DMS114 treated with DMSO at 0.1 percent for 48 hours (cell line): Measurements from ENCODE around the gene MANEA.
"Not testable (repeated sequence)": the region's sequence is repeated elsewhere in the genome, so short reads cannot be mapped to it uniquely, and the experiment has no call there.

Experiments
- DNase-seq: peaks from one replicate; lab custom pipeline; 2025; ENCODE audit not compliant: unreplicated experiment; lab: John Stamatoyannopoulos, UW

MANEA gene

GRCh38 chr6:95577304-95578105 lies at the start of gene MANEA:
Gene MANEA (plus strand): TSS chr6:95577535. CDS start chr6:95586440, 8,905 bp downstream.
- peak; percentile 35 for DNase-seq

- no peak for DNase-seq
These were observed 47.6 kb upstream of the MANEA start for GRCh38 chr6:95529762-95530161.

- no peak for DNase-seq
These were observed 47.0 kb upstream of the MANEA start for GRCh38 chr6:95530176-95530819.

GRCh38 chr6:95543798-95544197 lies 33.5 kb upstream of the MANEA start:
- no peak for DNase-seq

GRCh38 chr6:95544517-95545225 lies 32.7 kb upstream of the MANEA start:
- no peak for DNase-seq

- DNase-seq = no peak
These were observed 32.1 kb upstream of the MANEA start for GRCh38 chr6:95545226-95545625.

- DNase-seq = no peak
These were observed 31.6 kb upstream of the MANEA start for GRCh38 chr6:95545686-95546085.

- no peak for DNase-seq
These were observed 31.2 kb upstream of the MANEA start for GRCh38 chr6:95546148-95546547.

- DNase-seq = no peak
These were observed 30.3 kb upstream of the MANEA start for GRCh38 chr6:95547043-95547442.

GRCh38 chr6:95548188-95548786 lies 29.0 kb upstream of the MANEA start:
- DNase-seq = no peak

- DNase-seq = no peak
These were observed 25.5 kb upstream of the MANEA start for GRCh38 chr6:95551678-95552324.

GRCh38 chr6:95553880-95554279 lies 23.5 kb upstream of the MANEA start:
- no peak for DNase-seq

- DNase-seq = not testable (repeated sequence)
These were observed 16.4 kb upstream of the MANEA start for GRCh38 chr6:95560956-95561355.

- DNase-seq = no peak
These were observed 7.8 kb upstream of the MANEA start for GRCh38 chr6:95569560-95569959.

GRCh38 chr6:95572098-95572497 lies 5.2 kb upstream of the MANEA start:
- DNase-seq = no peak

GRCh38 chr6:95574811-95575210 lies 2.5 kb upstream of the MANEA start:
- no peak for DNase-seq

- no peak for DNase-seq
These were observed 927 bp upstream of the MANEA start for GRCh38 chr6:95576218-95576997.

GRCh38 chr6:95576998-95577303 lies 384 bp upstream of the MANEA start:
- DNase-seq = no peak

GRCh38 chr6:95578106-95578410 lies 723 bp downstream of the MANEA start:
- DNase-seq = no peak

- no peak for DNase-seq
These were observed 3.7 kb downstream of the MANEA start for GRCh38 chr6:95581073-95581472.

GRCh38 chr6:95584226-95584625 lies 6.9 kb downstream of the MANEA start:
- not testable (repeated sequence) for DNase-seq
